HG02678 (cell line): ENCODE results near the gene G6PC3.

Experiments used
- ATAC-seq: cut with Tn5 transposase; IDR thresholded peaks from one replicate; pipeline ENCODE4 v1.9.1; 2021; ENCODE audit warnings: mild to moderate bottlenecking, moderate library complexity; ENCODE audit not compliant: unreplicated experiment

Gene G6PC3

DNA sequence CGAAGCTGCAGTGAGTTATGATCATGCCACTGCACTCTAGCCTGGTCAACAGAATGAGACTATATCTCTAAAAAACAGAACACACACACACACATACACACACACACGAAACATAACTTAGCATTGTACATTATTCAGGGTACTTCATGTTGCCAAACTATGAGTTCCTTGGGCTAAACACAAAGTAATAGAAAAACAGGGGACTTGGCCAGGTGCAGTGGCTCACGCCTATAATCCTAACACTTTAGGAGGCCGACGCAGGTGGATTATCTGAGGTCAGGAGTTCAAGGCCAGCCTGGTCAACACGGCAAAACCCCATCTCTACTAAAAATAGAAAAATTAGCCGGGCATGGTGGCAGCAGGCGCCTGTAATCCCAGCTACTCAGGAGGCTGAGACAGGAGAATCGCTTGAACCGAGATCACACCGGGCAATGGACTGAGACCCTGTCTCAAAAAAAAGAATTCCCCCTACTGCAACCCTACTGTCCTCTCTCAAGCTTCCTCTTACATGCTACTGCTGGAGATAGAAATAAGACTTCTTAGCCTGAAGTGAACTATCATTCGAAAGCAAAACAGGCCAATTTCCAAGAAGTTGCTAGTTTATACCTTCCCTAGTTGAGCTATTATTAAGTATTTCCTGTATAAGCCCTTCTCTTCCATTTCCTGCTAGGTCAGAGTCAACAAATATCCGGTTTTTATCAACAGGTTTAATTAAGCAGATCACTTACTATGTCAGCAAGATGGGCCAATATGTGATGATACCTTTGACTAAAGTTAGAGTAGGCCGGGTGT is 11.2 kb upstream of the G6PC3 start:
- no peak for ATAC-seq

DNA sequence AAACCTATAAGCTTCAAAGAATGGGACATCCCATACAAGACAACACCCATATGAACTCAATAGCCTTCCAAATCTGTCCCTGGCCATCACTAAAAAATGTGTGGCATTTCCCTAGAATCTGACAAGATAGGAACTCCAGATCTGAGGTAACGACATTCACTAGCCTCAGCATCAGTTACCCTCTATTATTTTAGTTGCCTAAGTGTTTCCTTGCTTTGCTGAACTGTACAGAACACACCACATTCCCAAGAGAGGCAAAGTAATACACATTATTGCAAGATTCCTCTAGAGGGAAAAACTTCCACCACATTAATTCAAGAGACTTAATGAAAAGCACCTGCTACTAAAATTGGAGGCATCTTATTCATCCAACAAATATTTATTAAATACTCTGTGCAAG is 9.1 kb upstream of the G6PC3 start:
- ATAC-seq, result no peak

DNA sequence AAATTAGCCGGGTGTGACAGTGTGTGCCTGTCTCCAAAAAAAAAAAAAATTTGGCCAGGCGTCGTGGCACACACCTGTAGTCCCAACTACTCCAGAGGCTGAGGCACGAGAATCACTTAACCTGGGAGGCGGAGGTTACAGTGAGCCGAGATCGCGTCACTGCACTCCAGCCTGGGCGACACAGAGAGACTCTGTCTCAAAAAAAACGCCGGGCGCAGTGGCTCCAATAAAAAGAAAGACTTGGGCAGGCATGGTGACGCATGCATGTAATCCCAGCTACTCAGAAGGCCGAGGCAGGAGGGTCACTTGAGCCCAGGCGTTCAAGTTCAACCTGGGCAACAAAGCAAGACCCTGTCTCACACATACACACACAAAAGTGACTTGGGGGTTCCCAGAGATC is 7.7 kb upstream of the G6PC3 start:
- ATAC-seq, result no peak

DNA sequence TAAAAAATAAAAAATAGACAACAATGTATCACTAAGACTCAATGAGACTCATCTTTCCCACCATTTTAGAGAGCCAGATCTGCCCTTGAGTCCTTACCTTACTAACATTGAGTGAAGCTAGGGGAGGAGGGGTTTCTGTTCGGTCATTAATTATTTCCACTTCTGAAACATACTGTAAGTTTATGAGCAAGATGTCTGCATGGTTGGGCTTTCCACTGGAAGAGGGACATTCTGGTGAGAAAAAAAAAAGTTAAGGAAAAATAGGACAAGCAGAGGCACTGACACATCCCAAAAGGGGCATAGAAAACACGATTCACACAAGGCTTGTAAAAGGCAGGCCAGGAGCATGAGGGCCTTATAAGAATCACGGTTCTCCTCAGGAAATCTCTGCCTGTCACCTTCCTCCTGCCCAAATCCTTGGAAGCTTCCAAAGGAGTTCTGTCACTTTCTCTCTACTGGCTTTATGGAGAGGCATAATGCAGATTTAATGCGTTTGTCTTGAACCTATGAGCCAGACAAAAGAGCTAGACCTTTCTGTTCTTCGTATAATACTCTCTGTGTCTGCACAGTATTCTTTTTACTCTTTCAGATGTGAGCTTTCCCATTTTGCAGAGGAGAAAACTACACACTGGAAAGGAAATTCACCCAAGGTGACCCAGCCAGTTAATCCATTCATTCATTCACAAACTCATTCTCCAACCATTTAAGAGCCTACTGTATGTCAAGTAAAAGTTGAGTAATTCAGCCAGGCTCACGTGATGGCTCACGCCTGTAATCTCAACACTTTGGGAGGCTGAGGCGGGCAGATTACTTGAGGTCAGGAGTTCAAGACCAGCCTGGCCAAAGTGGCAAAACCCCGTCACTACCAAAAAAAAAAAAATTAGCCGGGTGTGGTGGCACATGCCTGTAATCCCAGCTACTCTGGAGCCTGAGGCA is 6.6 kb upstream of the G6PC3 start:
- no peak for ATAC-seq

DNA sequence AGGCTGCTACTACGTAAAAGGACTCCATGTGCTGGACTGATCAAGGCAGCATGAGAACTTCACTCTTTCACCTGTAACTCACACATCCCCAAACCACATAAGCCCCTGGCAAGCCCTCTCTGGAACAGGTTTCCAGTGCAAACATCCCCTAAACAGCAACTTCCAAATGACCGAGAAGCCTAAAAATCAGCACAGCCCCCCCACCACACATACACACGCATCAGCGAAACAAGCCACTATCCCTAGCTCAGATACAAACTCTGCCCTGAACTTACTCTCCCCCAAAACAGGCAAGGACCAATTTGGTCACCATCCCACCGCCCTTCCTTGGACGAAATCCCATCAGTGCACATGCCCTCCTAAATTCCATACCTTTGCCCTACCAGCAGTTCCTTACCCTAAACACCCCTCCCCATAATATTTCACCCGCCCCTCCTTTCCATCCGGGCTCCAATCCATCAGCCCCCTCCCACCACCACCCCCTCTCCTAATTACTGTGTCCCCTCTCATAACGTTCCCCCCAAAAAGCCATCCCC is 4.8 kb upstream of the G6PC3 start:
- no peak for ATAC-seq

DNA sequence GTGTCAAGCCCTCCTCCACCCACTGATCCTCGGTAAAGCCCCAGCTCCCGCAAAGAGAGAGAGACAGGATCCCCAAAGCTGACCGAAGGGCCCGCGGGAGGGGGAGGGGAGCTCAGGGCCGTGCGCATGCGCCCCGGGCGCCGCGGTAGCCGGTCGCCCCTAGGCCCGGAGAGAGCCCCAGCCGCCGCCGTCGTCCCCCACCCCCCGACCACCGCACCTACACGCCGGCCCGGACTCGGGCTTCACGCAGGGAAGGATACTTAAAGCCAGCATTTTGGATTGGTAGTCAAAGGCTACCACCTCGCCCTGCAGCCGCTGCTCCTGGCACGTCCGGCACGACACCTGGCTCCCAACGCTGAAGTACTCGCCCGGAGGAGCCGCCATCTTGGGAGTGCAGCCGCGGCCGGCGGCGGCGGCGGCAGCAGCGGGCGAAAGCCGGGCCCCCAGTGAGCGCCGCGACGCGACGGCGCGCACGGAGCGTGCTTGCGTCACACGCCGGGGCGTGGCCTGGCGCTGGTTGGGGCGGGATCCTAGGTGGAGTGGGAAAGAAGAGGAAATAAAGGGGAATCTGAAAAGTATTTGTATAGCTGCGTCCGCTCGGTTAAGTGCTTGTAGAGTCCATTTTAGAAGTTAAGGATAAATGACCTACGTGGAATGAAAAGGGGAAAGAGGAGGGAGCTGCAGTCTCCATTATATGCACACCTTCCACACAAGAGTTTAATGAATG is 4.2 kb upstream of the G6PC3 start, which contains the start of gene LSM12:
TSS of gene LSM12 (minus strand) at position 468 of the 727 bp plus-strand sequence. CDS start at position 384, 84 bp downstream.
- ATAC-seq, result peak; percentile 58

DNA sequence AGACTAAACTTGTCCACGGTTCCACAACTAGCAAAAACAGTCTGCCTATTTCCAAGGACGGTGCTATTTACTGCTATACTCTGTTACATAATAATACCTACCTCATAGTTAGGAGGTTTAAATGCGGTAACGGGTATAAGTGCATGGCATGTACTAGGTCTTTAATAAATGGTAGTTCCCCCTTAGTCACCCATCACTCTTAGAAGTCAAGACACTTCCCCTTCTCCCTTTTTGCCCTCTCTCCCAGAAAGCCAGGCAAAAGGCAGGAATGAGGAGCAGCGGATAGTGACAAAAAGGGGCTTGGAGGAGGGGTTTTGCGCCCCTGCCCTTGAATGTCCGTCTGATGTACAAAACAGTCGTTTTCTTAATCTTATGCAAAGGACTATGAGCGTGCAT is 3.0 kb upstream of the G6PC3 start:
- no peak for ATAC-seq

DNA sequence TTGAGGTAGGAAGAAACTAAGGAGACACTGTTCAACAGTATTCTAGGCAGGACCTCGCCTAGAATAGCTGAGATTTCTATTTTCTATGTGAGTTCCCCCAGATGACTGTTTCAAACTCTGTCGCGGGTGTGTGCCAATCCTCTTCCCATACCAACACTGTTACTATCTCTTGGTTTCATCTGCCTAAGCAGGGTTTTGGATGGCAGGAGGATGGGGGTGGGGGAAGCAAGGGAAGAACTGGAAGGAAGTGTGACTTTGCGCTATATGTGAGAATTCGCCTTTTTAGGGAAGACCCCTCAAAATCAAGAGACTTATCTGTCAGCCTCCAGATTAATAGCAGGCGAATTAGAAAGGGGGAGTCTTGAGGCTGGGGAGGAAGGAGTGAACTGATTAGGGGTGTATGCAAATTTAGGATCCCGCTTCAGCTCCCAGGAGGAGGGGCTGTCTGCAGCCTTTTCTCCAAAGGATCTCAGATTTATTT is 521 bp upstream of the G6PC3 start:
- peak; percentile 2 for ATAC-seq

DNA sequence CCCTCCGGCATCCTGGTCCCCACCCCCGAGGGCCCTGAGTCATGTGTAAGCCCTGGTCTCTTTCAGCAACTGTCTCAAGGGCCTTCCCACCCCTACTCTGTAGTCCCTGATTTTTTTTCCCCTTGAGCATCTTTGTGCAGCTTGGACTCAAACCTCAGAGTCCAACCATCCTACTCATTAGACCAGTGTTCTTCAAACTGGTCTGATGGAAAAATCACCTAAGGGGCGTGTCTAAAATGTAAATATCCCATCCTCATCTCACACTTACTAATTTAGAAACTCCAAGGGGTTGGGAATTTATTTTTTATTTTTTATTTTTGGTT is 624 bp downstream of the G6PC3 start:
- no peak for ATAC-seq

DNA sequence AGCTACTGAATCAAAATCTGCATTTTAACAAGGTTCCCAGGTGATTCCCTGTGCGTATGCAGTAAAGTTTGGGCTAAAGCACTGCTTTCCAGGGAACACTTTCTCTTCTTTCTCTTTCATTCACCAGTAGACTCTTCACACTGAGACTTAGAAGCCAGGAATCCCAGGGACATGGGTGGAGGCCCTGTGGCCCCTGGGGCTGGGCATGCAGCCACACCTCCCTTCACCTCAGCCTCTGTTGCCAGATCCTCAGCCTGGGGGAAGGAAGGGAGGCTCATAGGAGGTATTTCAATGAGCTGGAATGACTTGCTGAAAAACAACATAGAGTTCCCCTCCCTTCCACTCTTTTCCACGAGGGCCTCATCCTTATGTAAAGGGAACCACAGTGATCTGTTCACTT is 1.2 kb downstream of the G6PC3 start:
- no peak for ATAC-seq

DNA sequence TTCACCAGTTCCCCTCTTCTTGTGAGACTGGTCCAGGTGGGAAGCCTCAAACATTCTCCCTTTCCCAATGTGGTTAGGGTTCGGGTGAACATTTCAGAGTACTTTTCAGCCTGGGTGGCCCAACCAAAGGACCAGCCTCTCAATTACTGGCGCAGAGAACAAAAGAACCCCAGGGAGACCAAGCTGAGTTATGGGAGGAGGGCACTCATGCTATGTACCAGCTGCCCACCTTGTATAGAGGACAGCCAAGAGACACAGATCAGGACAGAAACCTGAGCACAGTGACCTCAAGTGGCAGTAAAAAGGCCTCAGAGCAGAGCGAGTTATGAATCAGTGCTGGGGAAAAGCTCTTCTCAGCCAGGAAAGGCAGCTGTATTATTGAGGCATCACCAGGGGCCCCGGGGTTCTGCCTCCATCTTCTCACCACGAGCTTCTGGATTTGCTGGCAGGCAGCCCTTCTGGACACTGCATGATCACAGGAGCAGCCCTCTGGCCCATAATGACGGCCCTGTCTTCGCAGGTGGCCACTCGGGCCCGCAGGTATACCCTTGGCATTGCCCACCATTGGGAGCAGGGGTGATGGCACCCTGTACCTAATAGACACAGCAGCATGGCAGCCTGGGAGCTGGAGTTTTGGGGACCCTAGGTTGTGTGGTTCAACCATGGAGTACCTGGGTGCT is 3.8 kb downstream of the G6PC3 start:
- ATAC-seq, result no peak

DNA sequence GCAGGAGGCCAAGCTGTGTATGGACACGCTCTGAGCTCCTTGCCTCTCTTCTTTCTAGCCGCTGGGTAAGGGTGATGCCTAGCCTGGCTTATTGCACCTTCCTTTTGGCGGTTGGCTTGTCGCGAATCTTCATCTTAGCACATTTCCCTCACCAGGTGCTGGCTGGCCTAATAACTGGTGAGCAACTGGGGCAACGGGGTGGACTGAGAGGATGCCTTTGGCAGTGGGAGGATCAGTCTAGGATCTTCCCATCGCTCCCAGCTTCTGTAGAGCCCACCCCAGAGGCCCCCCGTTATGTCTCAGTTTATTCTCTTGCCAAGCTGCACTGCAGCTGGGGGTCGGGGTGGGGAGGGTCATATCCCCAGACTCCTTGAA is 4.4 kb downstream of the G6PC3 start:
- no peak for ATAC-seq

DNA sequence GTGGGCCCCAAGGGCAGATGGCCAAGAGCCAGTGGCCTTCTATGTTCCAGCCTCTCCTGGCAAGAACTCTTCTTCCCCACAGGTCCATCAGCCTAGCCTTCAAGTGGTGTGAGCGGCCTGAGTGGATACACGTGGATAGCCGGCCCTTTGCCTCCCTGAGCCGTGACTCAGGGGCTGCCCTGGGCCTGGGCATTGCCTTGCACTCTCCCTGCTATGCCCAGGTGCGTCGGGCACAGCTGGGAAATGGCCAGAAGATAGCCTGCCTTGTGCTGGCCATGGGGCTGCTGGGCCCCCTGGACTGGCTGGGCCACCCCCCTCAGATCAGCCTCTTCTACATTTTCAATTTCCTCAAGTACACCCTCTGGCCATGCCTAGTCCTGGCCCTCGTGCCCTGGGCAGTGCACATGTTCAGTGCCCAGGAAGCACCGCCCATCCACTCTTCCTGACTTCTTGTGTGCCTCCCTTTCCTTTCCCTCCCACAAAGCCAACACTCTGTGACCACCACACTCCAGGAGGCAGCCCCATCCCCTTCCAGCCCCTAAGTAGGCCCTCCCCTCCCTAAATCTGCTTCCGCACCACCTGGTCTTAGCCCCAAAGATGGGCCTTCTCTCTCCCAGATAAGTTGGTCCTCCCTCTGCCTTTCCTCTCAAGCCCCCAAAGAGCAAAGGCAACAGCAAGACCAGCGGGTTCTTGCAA is 5.2 kb downstream of the G6PC3 start:
- ATAC-seq, result no peak

DNA sequence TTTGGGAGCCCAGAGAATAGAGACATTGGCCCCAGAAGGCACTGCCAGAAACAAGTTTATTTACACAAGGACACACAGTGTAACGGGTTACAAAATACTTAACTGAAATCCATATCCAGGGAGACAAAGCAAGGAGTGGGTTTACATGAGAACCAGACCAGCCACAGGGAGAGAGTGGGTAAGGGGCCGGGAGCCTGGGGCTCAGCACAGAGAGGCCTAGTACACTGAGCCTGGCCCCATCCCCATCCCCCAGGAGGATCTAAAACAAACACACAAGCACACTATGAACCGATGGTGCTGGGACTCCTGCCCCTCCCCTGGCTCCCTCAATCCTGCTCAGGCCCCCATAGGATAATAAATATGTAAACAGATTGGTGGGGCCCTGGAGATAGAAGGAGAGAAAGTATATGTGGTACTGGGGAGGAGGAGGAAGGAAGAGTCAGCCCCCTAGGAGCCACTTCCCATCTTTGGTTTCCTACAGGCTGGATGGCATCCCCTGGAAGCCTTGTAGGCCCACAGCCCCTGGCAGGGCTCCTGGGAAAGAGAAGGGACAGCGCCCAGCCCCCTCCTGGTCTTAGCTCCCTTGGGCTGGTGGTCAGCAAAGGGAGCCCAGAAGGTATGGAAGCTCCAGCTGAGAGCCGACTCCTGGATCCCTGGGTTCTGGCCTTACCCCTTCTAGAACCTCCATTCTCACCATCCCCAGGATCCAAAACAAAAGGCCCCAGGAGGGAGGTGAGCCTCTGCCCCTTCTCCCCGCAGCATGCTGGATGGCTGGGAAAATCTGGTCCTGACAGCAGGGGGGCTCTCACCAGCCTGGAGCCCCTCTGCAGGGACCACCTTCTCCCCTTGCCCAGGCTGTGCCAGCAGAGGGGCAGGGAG is 6.4 kb downstream of the G6PC3 start:
- ATAC-seq, result no peak

DNA sequence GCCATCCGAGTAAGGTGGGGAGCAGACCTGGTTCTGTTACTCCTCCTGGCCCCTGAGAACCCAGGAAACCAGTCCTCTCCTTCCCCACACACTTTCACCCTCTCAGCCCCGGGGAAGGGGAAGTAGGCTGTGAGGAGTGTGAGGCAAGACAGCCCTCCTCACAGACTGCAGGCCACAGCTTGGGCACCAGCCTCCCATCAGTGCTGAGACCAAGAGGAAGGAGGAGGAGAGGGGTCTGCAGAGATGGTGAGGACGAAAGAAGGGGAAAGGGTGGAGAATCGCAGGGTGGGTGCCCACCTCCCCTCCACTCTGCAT is 7.0 kb downstream of the G6PC3 start:
- no peak for ATAC-seq

DNA sequence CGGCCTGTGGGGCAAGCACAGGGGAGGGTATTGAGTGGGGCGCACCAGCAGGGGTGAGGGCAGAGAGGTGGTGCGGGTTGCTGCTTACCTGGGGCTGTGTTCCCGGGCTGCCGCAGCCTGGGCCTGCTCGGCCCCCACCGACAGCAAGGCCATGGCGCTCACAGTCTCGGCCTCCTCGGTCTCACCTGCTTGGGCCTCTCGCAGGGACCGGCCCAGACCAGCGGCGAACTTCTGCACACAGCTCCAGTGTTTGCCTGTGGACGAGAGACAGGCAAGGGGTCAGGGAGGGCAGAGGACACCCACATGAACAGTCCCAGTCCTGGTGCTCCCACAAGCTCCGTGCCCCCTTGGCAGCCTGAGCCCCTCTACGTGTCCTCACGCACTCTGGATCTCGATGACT is 7.9 kb downstream of the G6PC3 start:
- no peak for ATAC-seq

DNA sequence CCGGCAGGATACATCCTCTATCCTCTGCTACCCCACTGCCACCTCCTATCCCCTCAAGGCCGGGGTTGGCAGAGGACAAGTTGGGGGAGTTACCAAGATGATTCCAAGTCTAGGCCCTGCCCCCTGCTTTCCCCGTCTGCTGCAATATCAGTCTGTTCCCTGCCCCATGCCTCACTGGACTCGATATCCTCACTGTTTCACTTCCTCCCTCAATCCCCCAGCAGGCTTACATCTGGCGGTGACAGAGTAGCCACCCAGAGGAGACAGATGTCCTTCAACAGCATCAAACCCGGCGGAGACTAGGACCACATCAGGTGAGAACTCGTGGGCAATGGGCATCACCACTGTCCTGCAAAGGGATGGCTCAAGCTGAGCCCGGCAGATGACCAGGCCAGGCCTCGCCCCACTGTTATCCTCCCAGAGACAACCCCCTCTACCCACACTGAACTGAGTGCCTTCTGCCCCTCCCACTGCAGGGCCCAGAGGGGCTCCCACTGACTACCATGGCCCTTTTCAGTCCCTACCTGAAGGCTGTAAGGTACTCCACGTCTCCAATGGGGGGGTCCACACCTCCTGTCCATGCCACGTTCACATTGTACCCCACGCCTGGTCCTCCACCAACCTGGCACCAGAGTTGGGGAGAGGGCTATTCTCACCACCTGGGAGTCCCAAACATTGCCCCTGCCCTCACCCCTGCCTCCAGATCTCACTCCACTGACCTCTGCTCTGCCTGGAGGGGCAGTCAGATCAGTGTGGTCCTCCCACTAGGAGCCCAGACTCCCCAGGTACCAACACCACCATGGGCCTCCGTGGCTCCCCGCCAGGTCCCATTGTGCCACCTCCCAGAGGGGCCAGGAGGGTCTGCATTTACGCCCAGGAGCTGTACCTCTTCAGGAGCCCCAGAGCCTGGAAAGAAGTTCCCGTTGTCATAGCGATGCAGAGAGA is 9.6 kb downstream of the G6PC3 start:
- ATAC-seq, result no peak

DNA sequence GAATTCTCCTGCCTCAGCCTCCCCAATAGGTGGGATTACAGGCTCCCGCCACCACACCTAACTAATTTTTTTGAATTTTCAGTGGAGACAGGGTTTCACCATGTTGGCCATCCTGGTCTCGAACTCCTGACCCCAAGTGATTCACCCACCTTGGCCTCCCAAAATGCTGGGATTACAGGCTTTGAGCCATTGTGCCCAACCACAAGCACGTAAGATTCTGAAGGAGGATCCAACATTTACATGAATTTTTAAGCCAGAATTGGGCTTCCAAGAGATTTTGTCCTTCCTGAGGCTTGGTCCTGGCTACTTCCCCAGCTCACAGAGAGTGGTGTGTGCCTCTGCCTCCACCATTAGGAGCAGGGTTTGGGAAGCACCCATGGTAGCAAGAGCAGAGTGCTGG is 11.1 kb downstream of the G6PC3 start:
- no peak for ATAC-seq
